CD4-positive, alpha-beta memory T cell (primary cell): ENCODE measurements around the gene KRTAP12-4. TPM values are rescaled to one million over a fixed set of nuclear protein-coding genes. Genes with fewer than 3 reads are reported as not detected.
"Not testable (repeated sequence)": the region's sequence is repeated elsewhere in the genome, so short reads cannot be mapped to it uniquely, and the experiment has no call there.

Experiments used
- CTCF ChIA-PET: fragments of 350-600 bp; sonication (Branson Sonifier 250); formaldehyde crosslinking; loops from one replicate; lab custom pipeline; 2021; ENCODE audit warnings: inconsistent platforms; ENCODE audit not compliant: partially characterized antibody; lab: Charles Lee
- POLR2A ChIA-PET: fragments of 350-600 bp; sonication (Branson Sonifier 250); formaldehyde crosslinking; loops from one replicate; lab custom pipeline; 2021; ENCODE audit not compliant: partially characterized antibody; lab: Charles Lee
- DNase-seq, 5 donors: peaks; one replicate each; pipeline versions ENCODE4 v3.0.0 to v3.0.0-alpha.2; 2020 to 2022; ENCODE audit warnings: mixed read lengths in 1 of 5
- H3K27ac ChIP-seq: one replicate; pipeline ENCODE4 v1.7.0; 2013; ENCODE audit warnings: low read depth, low read length
- H3K27me3 ChIP-seq: 2 replicates; pipeline ENCODE4 v1.7.0; 2013; ENCODE audit warnings: mild to moderate bottlenecking, low read length, moderate library complexity; ENCODE audit not compliant: insufficient read depth
- H3K36me3 ChIP-seq: 2 replicates; pipeline ENCODE4 v1.7.0; 2013; ENCODE audit warnings: mild to moderate bottlenecking, low read length, moderate library complexity; ENCODE audit not compliant: insufficient read depth
- H3K4me1 ChIP-seq: 2 replicates; pipeline ENCODE4 v1.7.0; 2013; ENCODE audit warnings: mild to moderate bottlenecking, low read length, moderate library complexity; ENCODE audit not compliant: insufficient read depth
- H3K4me3 ChIP-seq, 2 donors: one replicate each; pipeline ENCODE4 v1.7.0; 2013; ENCODE audit warnings: low read length in 2 of 2, mild to moderate bottlenecking in 1 of 2
- H3K9me3 ChIP-seq, 2 donors: one replicate each; pipeline ENCODE4 v1.7.0; 2013; ENCODE audit warnings: low read length in 2 of 2, control low read depth in 1 of 2; ENCODE audit not compliant: control insufficient read depth in 1 of 2
- H3K27ac Mint-ChIP-seq, 7 donors: one replicate each; pipeline ENCODE4 v1.8.0; 2020 to 2021; ENCODE audit warnings: mixed read lengths in 7 of 7, mild to moderate bottlenecking in 6 of 7, inconsistent platforms in 3 of 7, moderate library complexity in 3 of 7
- H3K27me3 Mint-ChIP-seq, 2 donors: one replicate each; pipeline ENCODE4 v1.8.0; 2020 to 2021; ENCODE audit warnings: mixed read lengths in 2 of 2
- H3K36me3 Mint-ChIP-seq, 2 donors: one replicate each; pipeline ENCODE4 v1.8.0; 2020 to 2021; ENCODE audit warnings: mixed read lengths in 2 of 2, inconsistent platforms in 1 of 2, mild to moderate bottlenecking in 1 of 2
- H3K4me1 Mint-ChIP-seq, 4 donors: one replicate each; pipeline ENCODE4 v1.8.0; 2020 to 2021; ENCODE audit warnings: mixed read lengths in 4 of 4, mild to moderate bottlenecking in 1 of 4
- H3K4me3 Mint-ChIP-seq, 8 donors: one replicate each; pipeline ENCODE4 v1.8.0; 2020 to 2021; ENCODE audit warnings: mixed read lengths in 8 of 8, mild to moderate bottlenecking in 7 of 8, moderate library complexity in 6 of 8, inconsistent platforms in 3 of 8
- H3K9me3 Mint-ChIP-seq, 8 donors: one replicate each; pipeline ENCODE4 v1.8.0; 2020 to 2021; ENCODE audit warnings: mixed read lengths in 8 of 8, mild to moderate bottlenecking in 5 of 8, inconsistent platforms in 3 of 8, moderate library complexity in 1 of 8
- intact Hi-C: fragments of 100-400 bp; cut with micrococcal nuclease; formaldehyde crosslinking; loops from one replicate; pipeline ENCODE4 v1.15.1; 2023
- polyA plus RNA-seq, 2 donors: library from polyadenylated mRNA; unstranded; fragments of 300-500 nt; fragmentation: Illumina TruSeq; gene quantifications; one replicate each; pipeline ENCODE4 v1.2.3, GENCODE V29; 2021
- total RNA-seq, 2 experiments: library from RNA; stranded (reverse); gene quantifications; one replicate each; pipeline ENCODE4 v1.2.3, GENCODE V29; 2021

Gene KRTAP12-4
- total and polyA plus RNA-seq, 4 experiments from 2014 or later: not detected

DNA sequence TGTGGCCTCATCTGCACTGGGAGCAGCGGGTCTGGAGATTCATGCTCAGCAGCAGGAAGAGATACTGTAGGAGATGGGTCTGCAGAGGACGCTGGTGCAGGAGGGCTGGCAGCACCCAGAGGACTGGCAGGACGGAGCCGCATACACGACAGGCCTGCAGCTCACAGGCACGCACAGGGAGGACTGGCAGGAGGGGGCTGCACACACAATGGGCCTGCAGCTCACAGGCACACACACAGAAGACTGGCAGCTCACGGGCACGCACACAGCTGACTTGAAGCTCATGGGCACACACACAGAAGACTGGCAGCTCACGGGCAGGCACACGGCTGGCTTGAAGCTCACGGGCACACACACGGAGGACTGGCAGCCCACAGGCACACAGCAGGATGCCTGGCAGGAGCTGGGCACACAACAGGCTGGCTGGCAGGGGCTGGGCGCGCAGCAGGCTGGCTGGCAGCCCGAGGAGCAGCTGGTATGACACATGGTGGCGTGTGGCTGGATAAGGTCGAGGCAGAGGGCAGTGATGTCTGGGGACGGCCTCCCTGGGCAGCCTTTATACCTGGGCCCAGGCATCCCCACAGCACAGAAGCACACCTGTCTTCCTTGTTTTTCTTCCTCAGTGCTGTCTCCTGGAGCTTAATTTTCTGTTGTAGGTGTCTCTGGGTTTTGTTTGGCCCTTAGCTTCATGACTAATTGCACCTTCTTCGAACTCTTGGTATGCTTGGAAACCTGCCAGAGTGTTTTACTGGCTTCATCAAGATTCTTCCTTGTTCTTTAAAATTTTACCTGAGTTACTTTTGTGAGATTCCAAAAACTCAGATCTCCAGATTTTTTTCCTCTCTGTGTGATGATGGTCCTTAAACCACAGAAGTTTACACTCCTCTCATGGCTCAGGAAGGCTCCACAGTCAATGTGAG lies 12.2 kb upstream of the KRTAP12-4 start, which contains the start of gene KRTAP12-2:
TSS of gene KRTAP12-2 (minus strand) at position 527 of the 920 bp plus-strand sequence. CDS start at position 486, 41 bp downstream.
- Mint-ChIP-seq H3K9me3 (peaks cover 0 to 32% (median 16%) of the 10 kb centered on the region in 8 donors), H3K27me3 (no peaks in the 10 kb centered on the region), H3K4me3 (peak within 1 kb of the TSS in 1 of 8 donors; percentile 7), H3K36me3 (peaks cover 0 to 3% of the 10 kb centered on the region in 2 donors), H3K27ac (peak within 1 kb of the TSS in 2 of 7 donors; percentile 36 to 37), H3K4me1 (peaks cover 0 to 5% (median under 1%) of the 10 kb centered on the region in 4 donors)
- POLR2A ChIA-PET: interaction anchor here (0.9 to 1.9 kb wide), 2 partner anchors 9 to 47 kb away, joined by 5 read pairs; partner anchors contain the start of gene KRTAP12-3
- no peak for DNase-seq
- Histone ChIP-seq H3K9me3 (no peaks in the 10 kb centered on the region), H3K4me1 (no peaks in the 10 kb centered on the region), H3K36me3 (no peaks in the 10 kb centered on the region), H3K4me3 (no peak within 1 kb of the TSS), H3K27me3 (no peaks in the 10 kb centered on the region), H3K27ac (no peak within 1 kb of the TSS)
- CTCF ChIA-PET: no interaction called here
- intact Hi-C loops: no loop called here

DNA sequence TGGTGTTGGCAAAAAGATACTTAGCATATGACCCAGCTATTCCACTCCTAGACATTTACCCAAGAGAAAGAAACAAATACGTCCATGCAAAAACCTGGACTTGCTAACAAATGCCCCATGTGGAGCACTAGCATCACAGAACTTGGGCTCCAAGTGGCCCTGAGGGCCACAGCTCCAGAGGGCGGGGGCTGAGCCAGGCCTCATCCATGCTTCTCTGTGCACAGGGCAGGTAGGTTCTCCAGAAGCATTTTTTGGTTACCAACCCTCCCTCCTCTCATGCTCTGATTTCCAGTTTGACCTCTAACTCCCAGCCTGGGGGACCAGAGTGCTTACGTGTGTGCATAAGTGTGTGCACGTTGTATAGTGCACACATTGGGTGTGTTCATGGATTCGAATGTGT lies 10.2 kb upstream of the KRTAP12-4 start:
- POLR2A ChIA-PET: interaction anchor here (1.2 kb wide), 1 partner anchor 8 kb away, joined by 3 read pairs; no protein-coding TSS in a partner anchor
- no peaks in the 10 kb centered on the region for H3K27me3 ChIP-seq
- peaks cover 4% of the 10 kb centered on the region for H3K4me1 ChIP-seq
- Mint-ChIP-seq H3K9me3 (peaks cover 0 to 29% (median 13%) of the 10 kb centered on the region in 8 donors), H3K27ac (no peak overlapping the region), H3K4me3 (no peak overlapping the region), H3K36me3 (peaks cover 0 to 6% of the 10 kb centered on the region in 2 donors), H3K27me3 (no peaks in the 10 kb centered on the region), H3K4me1 (peaks cover 3 to 14% (median 9%) of the 10 kb centered on the region in 4 donors)
- no peak overlapping the region for H3K4me3 ChIP-seq
- DNase-seq: no peak
- CTCF ChIA-PET: interaction anchor here (1.0 kb wide), 1 partner anchor 9 kb away, joined by 3 read pairs; no protein-coding TSS in a partner anchor
- H3K36me3 ChIP-seq: no peaks in the 10 kb centered on the region
- no peak overlapping the region for H3K27ac ChIP-seq
- intact Hi-C loops: no loop called here
- no peaks in the 10 kb centered on the region for H3K9me3 ChIP-seq

DNA sequence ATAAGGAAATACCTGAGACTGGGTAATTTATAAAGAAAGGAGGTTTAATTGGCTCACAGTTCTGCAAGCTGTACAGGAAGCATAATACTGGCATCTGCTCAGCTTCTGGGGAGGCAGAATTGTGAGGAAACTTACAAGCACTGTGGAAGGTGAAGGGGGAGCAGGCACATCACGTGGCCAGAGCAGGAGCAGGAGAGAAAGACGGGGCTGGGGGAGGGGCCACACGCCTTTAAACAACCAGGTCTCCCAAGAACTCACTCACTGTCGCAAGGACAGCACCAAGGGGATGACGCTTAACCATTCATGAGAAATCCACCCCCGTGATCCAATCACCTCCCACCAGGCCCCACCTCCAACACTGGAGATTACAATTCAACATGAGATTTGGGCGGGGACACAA lies 7.1 kb upstream of the KRTAP12-4 start:
- H3K27me3 Mint-ChIP-seq, POLR2A ChIA-PET, DNase-seq, H3K36me3 ChIP-seq, H3K9me3 ChIP-seq, H3K4me3 ChIP-seq, H3K27me3 ChIP-seq, H3K27ac ChIP-seq, intact Hi-C loops, H3K4me3 Mint-ChIP-seq, CTCF ChIA-PET: not testable (repeated sequence)
- H3K4me1 ChIP-seq: peaks cover 33% of the 10 kb centered on the region
- peak overlapping the region in 2 of 7 donors; percentile 23 to 72 for H3K27ac Mint-ChIP-seq
- peaks cover 2 to 26% (median 21%) of the 10 kb centered on the region in 8 donors for H3K9me3 Mint-ChIP-seq
- H3K36me3 Mint-ChIP-seq: peaks cover 9 to 15% of the 10 kb centered on the region in 2 donors
- H3K4me1 Mint-ChIP-seq: peaks cover 33 to 46% (median 41%) of the 10 kb centered on the region in 4 donors

DNA sequence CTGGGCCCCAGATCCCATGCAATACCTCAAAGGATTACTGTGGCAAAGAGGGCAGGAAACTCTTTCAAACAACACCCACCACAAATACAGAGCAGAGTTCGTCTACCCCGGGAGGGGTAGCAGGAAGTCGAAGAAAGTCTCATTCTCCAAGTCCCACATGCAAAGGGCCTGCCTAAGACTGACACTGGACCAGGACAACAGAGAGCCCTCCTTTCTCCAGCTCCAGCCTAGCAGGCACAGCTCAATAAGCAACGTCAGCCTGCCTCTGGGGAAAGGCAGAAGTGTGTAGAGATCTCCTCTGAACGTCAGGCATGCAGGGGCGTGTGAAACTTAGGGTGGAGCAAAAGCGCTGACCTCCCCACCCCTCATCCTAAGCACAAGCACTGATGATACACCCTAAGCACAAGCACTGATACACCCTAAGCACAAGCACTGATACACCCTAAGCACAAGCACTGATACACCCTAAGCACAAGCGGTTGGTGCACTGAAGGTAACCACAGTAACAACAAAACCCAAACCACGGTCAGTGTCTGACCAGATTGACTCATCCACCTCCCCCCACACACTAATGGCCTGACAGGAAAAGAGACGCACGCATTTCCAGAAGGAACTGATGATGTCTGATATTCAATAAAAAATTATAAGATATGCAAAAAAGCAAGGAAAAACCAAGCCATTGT lies 4.6 kb upstream of the KRTAP12-4 start:
- Histone ChIP-seq H3K9me3 (peaks cover 3 to 4% of the 10 kb centered on the region in 2 donors), H3K27ac (peak overlapping the region; percentile 64), H3K4me1 (peaks cover 58% of the 10 kb centered on the region), H3K27me3 (no peaks in the 10 kb centered on the region), H3K36me3 (no peaks in the 10 kb centered on the region), H3K4me3 (no peak overlapping the region)
- peaks cover 15 to 20% of the 10 kb centered on the region in 2 donors for H3K36me3 Mint-ChIP-seq
- H3K27me3 Mint-ChIP-seq: no peaks in the 10 kb centered on the region
- intact Hi-C loops: loop anchor here (2.0 kb wide), 1 partner anchor 76 kb away; no protein-coding TSS in a partner anchor
- peaks cover 46 to 67% (median 56%) of the 10 kb centered on the region in 4 donors for H3K4me1 Mint-ChIP-seq
- H3K4me3 Mint-ChIP-seq: peak overlapping the region; percentile 36 to 83 (median 76)
- DNase-seq: peak in 4 of 5 donors; percentile 40 to 55 (median 52)
- ChIA-PET POLR2A (interaction anchor here (1.0 to 2.6 kb wide), 14 partner anchors 10 to 268 kb away, joined by 3 to 89 read pairs (median 10); partner anchors contain the start of gene PTTG1IP), CTCF (interaction anchor here (1.1 to 2.5 kb wide), 4 partner anchors 12 to 83 kb away, joined by 3 to 22 read pairs (median 4); no protein-coding TSS in a partner anchor)
- peak overlapping the region; percentile 94 to 99 (median 98) for H3K27ac Mint-ChIP-seq
- H3K9me3 Mint-ChIP-seq: peaks cover 2 to 41% (median 29%) of the 10 kb centered on the region in 8 donors

- Mint-ChIP-seq H3K4me1 (peaks cover 52 to 72% (median 62%) of the 10 kb centered on the region in 4 donors), H3K27me3 (no peaks in the 10 kb centered on the region), H3K9me3 (peaks cover 2 to 41% (median 29%) of the 10 kb centered on the region in 8 donors), H3K36me3 (peaks cover 17 to 20% of the 10 kb centered on the region in 2 donors), H3K27ac (peak overlapping the region; percentile 94 to 99 (median 98)), H3K4me3 (peak overlapping the region; percentile 26 to 83 (median 78))
- intact Hi-C loops: loop anchor here (2.0 kb wide), 1 partner anchor 76 kb away; no protein-coding TSS in a partner anchor
- peak overlapping the region; percentile 64 for H3K27ac ChIP-seq
- no peaks in the 10 kb centered on the region for H3K36me3 ChIP-seq
- H3K27me3 ChIP-seq: no peaks in the 10 kb centered on the region
- peaks cover 63% of the 10 kb centered on the region for H3K4me1 ChIP-seq
- peaks cover 3 to 4% of the 10 kb centered on the region in 2 donors for H3K9me3 ChIP-seq
- ChIA-PET CTCF (interaction anchor here (1.3 to 2.5 kb wide), 10 partner anchors 10 to 148 kb away, joined by 3 to 22 read pairs (median 5); partner anchors contain the start of gene UBE2G2), POLR2A (interaction anchor here (0.6 to 2.6 kb wide), 21 partner anchors 10 to 269 kb away, joined by 3 to 89 read pairs (median 7); partner anchors contain the start of genes KRTAP12-1 and PTTG1IP)
- peak overlapping the region in 1 of 2 donors; percentile 7 for H3K4me3 ChIP-seq
- DNase-seq: no peak
Measured at GRCh38 chr21:44658541-44658910, 4.1 kb upstream of the KRTAP12-4 start.
